H9 (cell line): Measurements from ENCODE around the gene WLS. TPM values are rescaled to one million over a fixed set of nuclear protein-coding genes. Genes with fewer than 3 reads are reported as not detected.

Experiments
- DNase-seq: peaks from one replicate; pipeline ENCODE4 v3.0.0-alpha.2; 2017
- H2AFZ ChIP-seq: one replicate; pipeline ENCODE4 v1.6.1; 2013; ENCODE audit warnings: mild to moderate bottlenecking, low read length, control low read depth, moderate library complexity
- H2AK5ac ChIP-seq: 2 replicates; pipeline ENCODE4 v1.6.1; 2013; ENCODE audit warnings: low read length, control low read depth, mixed read lengths; ENCODE audit not compliant: insufficient read length
- H2BK120ac ChIP-seq: one replicate; pipeline ENCODE4 v1.6.1; 2013; ENCODE audit warnings: low read depth, mild to moderate bottlenecking, low read length, control low read depth, inconsistent platforms; ENCODE audit not compliant: poor library complexity, severe bottlenecking
- H2BK12ac ChIP-seq: 2 replicates; pipeline ENCODE4 v1.6.1; 2013; ENCODE audit warnings: low read length, control low read depth, mixed read lengths, low read depth; ENCODE audit not compliant: insufficient read length
- H2BK15ac ChIP-seq: 2 replicates; pipeline ENCODE4 v1.6.1; 2013; ENCODE audit warnings: low read depth, low read length, control low read depth
- H2BK20ac ChIP-seq: one replicate; pipeline ENCODE4 v1.6.1; 2013; ENCODE audit warnings: low read depth, mild to moderate bottlenecking, low read length, control low read depth, inconsistent platforms; ENCODE audit not compliant: poor library complexity, severe bottlenecking
- H2BK5ac ChIP-seq: 2 replicates; pipeline ENCODE4 v1.6.1; 2013; ENCODE audit warnings: low read length, control low read depth, mixed read lengths; ENCODE audit not compliant: insufficient read length
- H3K14ac ChIP-seq: 2 replicates; pipeline ENCODE4 v1.6.1; 2013; ENCODE audit warnings: low read length, control low read depth; ENCODE audit not compliant: insufficient read depth
- H3K18ac ChIP-seq: 2 replicates; pipeline ENCODE4 v1.6.1; 2013; ENCODE audit warnings: low read depth, mild to moderate bottlenecking, mixed read lengths, low read length, control low read depth; ENCODE audit not compliant: insufficient read length
- H3K23ac ChIP-seq: 2 replicates; pipeline ENCODE4 v1.6.1; 2013; ENCODE audit warnings: low read length, control low read depth, mixed read lengths, low read depth; ENCODE audit not compliant: insufficient read length
- H3K23me2 ChIP-seq: 2 replicates; pipeline ENCODE4 v1.6.1; 2013; ENCODE audit warnings: low read depth, mild to moderate bottlenecking, mixed read lengths, low read length, control low read depth; ENCODE audit not compliant: insufficient read length, poor library complexity, severe bottlenecking
- H3K27ac ChIP-seq: 2 replicates; pipeline ENCODE4 v1.5.1; 2013; ENCODE audit warnings: low read length, control low read depth, mixed read lengths, low read depth; ENCODE audit not compliant: insufficient read length
- H3K27me3 ChIP-seq: 2 replicates; pipeline ENCODE4 v1.6.1; 2013; ENCODE audit warnings: low read length, control low read depth, inconsistent platforms; ENCODE audit not compliant: insufficient read depth
- H3K4ac ChIP-seq: 2 replicates; pipeline ENCODE4 v1.6.1; 2013; ENCODE audit warnings: low read depth, mild to moderate bottlenecking, control low read depth, inconsistent platforms, low read length, moderate library complexity
- H3K4me1 ChIP-seq: 2 replicates; pipeline ENCODE4 v1.6.1; 2013; ENCODE audit warnings: low read length, control low read depth, inconsistent platforms; ENCODE audit not compliant: insufficient read depth
- H3K4me2 ChIP-seq: 2 replicates; pipeline ENCODE4 v1.6.1; 2013; ENCODE audit warnings: low read length, control low read depth, mixed read lengths; ENCODE audit not compliant: insufficient read length, insufficient read depth
- H3K56ac ChIP-seq: 2 replicates; pipeline ENCODE4 v1.6.1; 2013; ENCODE audit warnings: low read depth, mild to moderate bottlenecking, mixed read lengths, low read length, control low read depth; ENCODE audit not compliant: insufficient read length
- H3K79me1 ChIP-seq: 2 replicates; pipeline ENCODE4 v1.6.1; 2013; ENCODE audit warnings: low read depth, mild to moderate bottlenecking, moderate library complexity, low read length, control low read depth, inconsistent platforms; ENCODE audit not compliant: insufficient read depth, poor library complexity, severe bottlenecking
- H3K79me2 ChIP-seq: 2 replicates; pipeline ENCODE4 v1.6.1; 2013; ENCODE audit warnings: low read length, control low read depth, inconsistent platforms; ENCODE audit not compliant: insufficient read depth
- H3K9ac ChIP-seq: 2 replicates; pipeline ENCODE4 v1.6.1; 2013; ENCODE audit warnings: low read length, control low read depth, mixed read lengths; ENCODE audit not compliant: insufficient read length; ENCODE audit errors: extremely low read depth
- H3K9me3 ChIP-seq: one replicate; pipeline ENCODE4 v1.6.1; 2013; ENCODE audit warnings: low read depth, low read length, inconsistent platforms; ENCODE audit not compliant: control insufficient read depth
- H3T11ph ChIP-seq: one replicate; pipeline ENCODE4 v1.6.1; 2013; ENCODE audit warnings: mild to moderate bottlenecking, low read length, control low read depth, inconsistent platforms
- H4K20me1 ChIP-seq: one replicate; pipeline ENCODE4 v1.6.1; 2013; ENCODE audit not compliant: control insufficient read depth, insufficient read length, insufficient read depth
- H4K5ac ChIP-seq: 2 replicates; pipeline ENCODE4 v1.6.1; 2013; ENCODE audit warnings: low read depth, mild to moderate bottlenecking, mixed read lengths, low read length, control low read depth; ENCODE audit not compliant: insufficient read length
- H4K8ac ChIP-seq: replicated peaks from 2 replicates; pipeline ENCODE4 v1.6.1; 2013; ENCODE audit warnings: low read length, control low read depth, mixed read lengths, low read depth; ENCODE audit not compliant: insufficient read length
- H4K91ac ChIP-seq: 2 replicates; pipeline ENCODE4 v1.6.1; 2013; ENCODE audit warnings: low read depth, mild to moderate bottlenecking, moderate library complexity, mixed read lengths, low read length, control low read depth; ENCODE audit not compliant: insufficient read length
- H3K27ac Mint-ChIP-seq, 3 experiments: 2 replicates in 2 of 3; 3 replicates in 1 of 3; pipeline ENCODE4 v1.8.0; 2020 to 2021; ENCODE audit warnings: mixed read lengths in 3 of 3, mild to moderate bottlenecking in 1 of 3, moderate library complexity in 1 of 3
- H3K27me3 Mint-ChIP-seq: 2 replicates; pipeline ENCODE4 v1.8.0; 2021; ENCODE audit warnings: low read depth, mild to moderate bottlenecking, moderate library complexity, mixed read lengths
- H3K36me3 Mint-ChIP-seq, 3 experiments: 2 replicates in 2 of 3; 3 replicates in 1 of 3; pipeline ENCODE4 v1.8.0; 2020 to 2021; ENCODE audit warnings: low read depth in 3 of 3, mixed read lengths in 3 of 3; ENCODE audit not compliant: insufficient read depth in 1 of 3
- H3K4me1 Mint-ChIP-seq, 2 experiments: 2 replicates each; pipeline ENCODE4 v1.8.0; 2020; ENCODE audit warnings: mixed read lengths in 2 of 2
- H3K4me3 Mint-ChIP-seq, 2 experiments: 2 replicates in 1 of 2; 3 replicates in 1 of 2; pipeline ENCODE4 v1.8.0; 2020 to 2021; ENCODE audit warnings: mild to moderate bottlenecking in 2 of 2, mixed read lengths in 2 of 2, moderate library complexity in 1 of 2
- H3K9me3 Mint-ChIP-seq, 2 experiments: 2 replicates in 1 of 2; 3 replicates in 1 of 2; pipeline ENCODE4 v1.8.0; 2020; ENCODE audit warnings: mild to moderate bottlenecking in 2 of 2, mixed read lengths in 2 of 2, moderate library complexity in 1 of 2
- WGBS: extraction: QIAGEN DNeasy Blood & Tissue Kit; methylation state at CpG from one replicate; pipeline ENCODE4 v1.1.7; 2013; ENCODE audit warnings: missing lambda C conversion rate, low lambda C conversion rate, mixed read lengths; ENCODE audit not compliant: insufficient read length; ENCODE audit errors: extremely low coverage; 5-methylcytosine and 5-hydroxymethylcytosine counted together
- total RNA-seq: library from RNA; stranded (reverse); gene quantifications from 2 replicates; pipeline ENCODE4 v1.2.1, GENCODE V29; 2021
- TF ChIP-seq, protein P1 (sequence below): fragments of 200-600 bp; sonication (generic); conservative IDR thresholded peaks from 3 replicates; pipeline ENCODE4 v1.8.0; 2021; ENCODE audit warnings: antibody characterized with exemption, mild to moderate bottlenecking

The WLS gene
- total RNA-seq, 1 experiment from 2014 or later: 0.94 TPM

- Histone ChIP-seq H2BK12ac (no peak overlapping the region), H3K18ac (no peak overlapping the region), H4K8ac (no peak overlapping the region), H3K23ac (no peak overlapping the region), H4K20me1 (no peaks in the 10 kb centered on the region), H2BK20ac (no peak overlapping the region), H3K79me2 (no peaks in the 10 kb centered on the region), H4K91ac (no peak overlapping the region), H3K4me1 (no peaks in the 10 kb centered on the region), H3K9ac (no peak overlapping the region), H3K4me2 (no peak overlapping the region), H3K14ac (no peak overlapping the region), H3K56ac (no peak overlapping the region), H3K23me2 (no peaks in the 10 kb centered on the region), H3K79me1 (no peaks in the 10 kb centered on the region), H3K27ac (no peak overlapping the region), H3K9me3 (no peaks in the 10 kb centered on the region), H2BK15ac (no peak overlapping the region), H2BK120ac (no peak overlapping the region), H3K27me3 (no peaks in the 10 kb centered on the region), H2AFZ (no peak overlapping the region), H2AK5ac (no peak overlapping the region), H2BK5ac (no peak overlapping the region), H4K5ac (no peak overlapping the region), H3K4ac (no peak overlapping the region), H3T11ph (no peak overlapping the region)
- DNase-seq: no peak
- TF ChIP-seq, protein P1, sequence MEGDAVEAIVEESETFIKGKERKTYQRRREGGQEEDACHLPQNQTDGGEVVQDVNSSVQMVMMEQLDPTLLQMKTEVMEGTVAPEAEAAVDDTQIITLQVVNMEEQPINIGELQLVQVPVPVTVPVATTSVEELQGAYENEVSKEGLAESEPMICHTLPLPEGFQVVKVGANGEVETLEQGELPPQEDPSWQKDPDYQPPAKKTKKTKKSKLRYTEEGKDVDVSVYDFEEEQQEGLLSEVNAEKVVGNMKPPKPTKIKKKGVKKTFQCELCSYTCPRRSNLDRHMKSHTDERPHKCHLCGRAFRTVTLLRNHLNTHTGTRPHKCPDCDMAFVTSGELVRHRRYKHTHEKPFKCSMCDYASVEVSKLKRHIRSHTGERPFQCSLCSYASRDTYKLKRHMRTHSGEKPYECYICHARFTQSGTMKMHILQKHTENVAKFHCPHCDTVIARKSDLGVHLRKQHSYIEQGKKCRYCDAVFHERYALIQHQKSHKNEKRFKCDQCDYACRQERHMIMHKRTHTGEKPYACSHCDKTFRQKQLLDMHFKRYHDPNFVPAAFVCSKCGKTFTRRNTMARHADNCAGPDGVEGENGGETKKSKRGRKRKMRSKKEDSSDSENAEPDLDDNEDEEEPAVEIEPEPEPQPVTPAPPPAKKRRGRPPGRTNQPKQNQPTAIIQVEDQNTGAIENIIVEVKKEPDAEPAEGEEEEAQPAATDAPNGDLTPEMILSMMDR: no peak
- Mint-ChIP-seq H3K27me3 (peaks cover 27% of the 10 kb centered on the region), H3K9me3 (peaks cover 0 to 6% of the 10 kb centered on the region in 2 experiments; a peak in 3 of 5 replicates), H3K4me1 (peaks cover 3 to 6% of the 10 kb centered on the region in 2 experiments; a peak in 3 of 4 replicates), H3K27ac (no peak overlapping the region), H3K36me3 (no peaks in the 10 kb centered on the region; a peak in 1 of 7 replicates), H3K4me3 (no peak overlapping the region)
- no CpG with 5 or more reads among the region's 3 CpGs for WGBS
These were observed 23.0 kb upstream of the WLS start for GRCh38 chr1:68255301-68255700.
